GM12891 (cell line): Measurements from ENCODE around the gene NUP62CL.

Experiments used
- POLR2A ChIP-seq: IDR thresholded peaks from 2 replicates; pipeline ENCODE4 v1.6.1; 2011; ENCODE audit warnings: low read depth, low read length, control low read depth
- TAF1 ChIP-seq: IDR thresholded peaks from 2 replicates; pipeline ENCODE4 v1.6.1; 2011; ENCODE audit warnings: low read depth, low read length, control low read depth

DNA sequence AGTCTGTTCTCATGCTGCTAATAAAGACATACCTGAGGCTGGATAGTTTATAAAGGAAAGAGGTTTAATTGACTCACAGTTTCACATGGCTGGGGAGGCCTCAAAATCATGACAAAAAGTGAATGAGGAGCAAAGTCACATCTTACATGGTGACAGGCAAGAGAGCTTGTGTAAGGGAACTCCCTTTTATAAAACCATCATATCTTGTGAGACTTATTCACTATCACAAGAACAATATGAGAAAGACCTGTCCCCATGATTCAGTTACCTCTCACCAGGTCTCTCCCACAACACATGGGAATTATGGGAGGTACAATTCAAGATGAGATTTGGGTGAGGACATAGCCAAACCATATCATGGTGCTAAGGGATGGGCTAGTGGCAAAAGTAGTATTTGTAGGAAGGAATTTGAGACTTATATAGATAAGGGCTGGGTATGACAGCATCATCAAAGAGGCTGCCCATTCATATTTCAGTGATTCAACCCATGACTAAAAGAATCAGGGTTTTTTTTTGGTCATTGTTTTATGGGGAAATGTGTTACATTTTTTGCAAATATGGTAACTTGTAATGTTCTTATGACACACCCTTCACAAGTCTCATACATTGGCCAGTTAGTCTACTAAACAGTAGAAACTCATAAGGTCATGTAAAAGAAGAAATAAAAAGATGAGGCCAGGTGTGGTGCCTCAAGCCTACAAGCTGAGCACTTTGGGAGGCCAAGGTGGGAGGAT lies 34.7 kb downstream of the NUP62CL start:
- no peak for TF ChIP-seq TAF1
- TF ChIP-seq POLR2A: no peak
